ENCODE data around the gene ARPIN.

ARPIN gene

DNA sequence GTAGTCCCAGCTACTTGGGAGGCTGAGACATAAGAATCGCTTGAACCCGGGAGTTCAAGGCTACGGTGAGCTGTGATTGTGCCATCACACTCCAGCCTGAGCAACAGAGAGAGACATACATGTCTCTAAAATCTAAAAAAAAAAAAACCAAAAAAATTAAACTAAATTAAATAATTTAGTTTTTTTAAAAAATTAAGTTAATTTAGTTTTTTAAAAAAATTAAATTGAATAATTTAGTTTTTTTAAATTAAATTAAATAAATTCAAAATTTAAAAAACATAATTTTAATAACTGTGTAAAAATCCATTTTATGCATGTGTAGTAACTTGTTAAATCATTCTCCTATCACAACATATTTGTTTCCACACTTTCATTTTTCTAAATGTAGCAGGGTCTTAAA, 20.1 kb upstream of the ARPIN start:
- H3K36me3 Mint-ChIP-seq (ENCODE audit: low read depth), result no peaks in the 10 kb centered on the region
- intact Hi-C loops (cut with micrococcal nuclease), result no loop called here
- peaks cover 14% of the 10 kb centered on the region for H3K4me1 Mint-ChIP-seq (ENCODE audit: low read depth)
- no peaks in the 10 kb centered on the region for H3K9me3 Mint-ChIP-seq
- H3K27ac Mint-ChIP-seq, result no peak overlapping the region
- H3K4me3 Mint-ChIP-seq, result no peak overlapping the region
- peaks cover 13% of the 10 kb centered on the region for H3K27me3 Mint-ChIP-seq

DNA sequence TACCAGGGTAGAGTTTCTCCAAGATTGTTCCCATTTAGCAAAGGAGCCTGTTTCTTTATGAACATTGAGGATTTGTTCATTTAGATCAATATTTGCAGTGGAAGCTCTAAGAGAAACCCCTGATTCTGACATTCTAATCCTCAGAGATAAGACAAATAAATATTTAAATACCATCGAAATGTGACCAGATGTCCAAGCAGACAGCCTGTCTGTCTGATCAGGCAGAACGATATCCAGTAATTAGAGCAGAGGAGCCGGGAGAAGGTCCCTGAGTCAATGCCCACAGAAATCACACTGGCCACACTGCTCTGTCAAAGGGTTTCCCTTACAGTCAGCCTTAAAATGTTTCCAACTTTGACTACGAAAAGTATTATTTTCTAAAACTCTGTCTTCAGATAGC, 15.7 kb upstream of the ARPIN start:
- Mint-ChIP-seq H3K9me3 (no peaks in the 10 kb centered on the region), H3K4me3 (no peak overlapping the region), H3K27me3 (peaks cover 11% of the 10 kb centered on the region), H3K4me1 (ENCODE audit: low read depth) (no peaks in the 10 kb centered on the region), H3K36me3 (ENCODE audit: low read depth) (no peaks in the 10 kb centered on the region), H3K27ac (no peak overlapping the region)
- intact Hi-C loops (cut with micrococcal nuclease), result no loop called here

DNA sequence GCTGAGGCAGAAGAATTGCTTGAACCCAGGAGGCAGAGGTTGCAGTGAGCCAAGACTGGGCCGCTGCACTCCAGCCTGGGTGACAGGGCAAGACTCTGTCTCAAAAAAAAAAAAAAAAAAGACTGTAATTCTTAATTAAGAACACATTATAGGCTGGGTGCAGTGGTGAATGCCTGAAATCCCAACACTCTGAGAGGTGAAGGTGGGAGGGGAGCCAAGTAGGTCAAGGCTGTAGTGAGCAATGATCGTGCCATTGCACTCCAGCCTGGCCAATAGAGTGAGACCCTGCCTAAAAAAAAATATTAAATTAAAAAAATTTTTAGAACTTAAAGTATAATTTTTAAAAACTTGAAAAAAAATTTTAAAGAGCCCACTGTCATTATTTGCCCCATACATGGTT, 13.4 kb upstream of the ARPIN start:
- Mint-ChIP-seq H3K36me3 (ENCODE audit: low read depth) (no peaks in the 10 kb centered on the region), H3K4me1 (ENCODE audit: low read depth) (no peaks in the 10 kb centered on the region), H3K27me3 (peaks cover 2% of the 10 kb centered on the region), H3K4me3 (no peak overlapping the region), H3K27ac (no peak overlapping the region), H3K9me3 (no peaks in the 10 kb centered on the region)
- intact Hi-C loops (cut with micrococcal nuclease), result no loop called here

DNA sequence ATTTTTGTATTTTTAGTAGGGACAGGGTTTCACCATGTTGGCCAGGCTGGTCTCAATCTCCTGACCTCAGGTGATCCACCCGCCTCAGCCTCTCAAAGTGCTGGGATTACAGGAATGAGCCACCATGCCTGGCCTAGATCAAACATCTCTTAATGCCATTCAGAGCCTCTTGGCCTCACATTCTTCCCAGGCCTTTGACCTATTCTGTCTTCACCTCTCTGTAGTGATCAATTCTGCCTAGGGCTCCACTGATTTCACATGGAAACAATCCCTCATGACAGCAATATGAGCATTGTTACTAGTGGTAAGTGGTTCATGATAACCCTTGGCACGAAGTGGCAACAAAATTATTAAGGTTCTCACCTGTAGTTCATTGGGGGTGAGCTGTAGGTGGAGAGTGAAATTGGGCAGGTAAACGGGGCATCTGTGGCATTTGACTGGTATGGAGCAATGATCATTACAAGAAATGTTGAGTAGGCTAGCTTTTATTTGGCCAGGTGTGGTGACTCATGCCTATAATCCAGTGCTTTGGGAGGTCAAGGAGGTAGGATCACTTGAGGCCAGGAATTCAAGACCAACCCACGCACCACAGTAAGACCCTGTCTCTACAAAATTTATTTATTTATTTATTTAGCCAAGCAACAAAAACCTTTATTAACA, 4.8 kb upstream of the ARPIN start:
- H3K9me3 Mint-ChIP-seq, result no peaks in the 10 kb centered on the region
- intact Hi-C loops (cut with micrococcal nuclease), result loop anchor here (10.0 kb wide), 1 partner anchor 57 kb away; no protein-coding TSS in a partner anchor
- H3K27me3 Mint-ChIP-seq, result peaks cover 5% of the 10 kb centered on the region
- no peaks in the 10 kb centered on the region for H3K36me3 Mint-ChIP-seq (ENCODE audit: low read depth)
- H3K4me1 Mint-ChIP-seq (ENCODE audit: low read depth), result peaks cover 22% of the 10 kb centered on the region
- H3K27ac Mint-ChIP-seq, result no peak overlapping the region
- no peak overlapping the region for H3K4me3 Mint-ChIP-seq

DNA sequence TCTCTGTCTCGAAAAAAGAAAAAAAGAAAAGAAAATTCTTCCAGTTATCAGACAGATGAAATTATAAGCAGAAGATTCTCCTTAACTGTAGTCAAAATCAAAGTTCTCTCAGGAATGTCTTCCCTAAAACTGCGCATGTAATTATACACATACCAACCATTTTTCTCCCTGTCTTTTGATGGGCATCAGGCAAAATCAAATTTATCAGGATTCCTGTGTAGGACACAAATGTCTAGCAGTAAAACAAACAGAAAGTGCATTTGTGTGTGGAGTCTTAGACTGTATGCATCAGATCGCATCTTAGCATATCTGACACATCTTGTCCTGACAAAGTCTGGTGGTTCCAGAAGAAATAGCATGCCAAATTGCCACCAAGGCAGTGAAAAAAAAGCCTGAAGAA, 3.9 kb upstream of the ARPIN start:
- Mint-ChIP-seq H3K9me3 (no peaks in the 10 kb centered on the region), H3K27ac (no peak overlapping the region), H3K4me3 (no peak overlapping the region), H3K36me3 (ENCODE audit: low read depth) (peaks cover 7% of the 10 kb centered on the region), H3K27me3 (peaks cover 5% of the 10 kb centered on the region), H3K4me1 (ENCODE audit: low read depth) (peaks cover 29% of the 10 kb centered on the region)
- intact Hi-C loops (cut with micrococcal nuclease), result loop anchor here (10.0 kb wide), 1 partner anchor 58 kb away; no protein-coding TSS in a partner anchor

DNA sequence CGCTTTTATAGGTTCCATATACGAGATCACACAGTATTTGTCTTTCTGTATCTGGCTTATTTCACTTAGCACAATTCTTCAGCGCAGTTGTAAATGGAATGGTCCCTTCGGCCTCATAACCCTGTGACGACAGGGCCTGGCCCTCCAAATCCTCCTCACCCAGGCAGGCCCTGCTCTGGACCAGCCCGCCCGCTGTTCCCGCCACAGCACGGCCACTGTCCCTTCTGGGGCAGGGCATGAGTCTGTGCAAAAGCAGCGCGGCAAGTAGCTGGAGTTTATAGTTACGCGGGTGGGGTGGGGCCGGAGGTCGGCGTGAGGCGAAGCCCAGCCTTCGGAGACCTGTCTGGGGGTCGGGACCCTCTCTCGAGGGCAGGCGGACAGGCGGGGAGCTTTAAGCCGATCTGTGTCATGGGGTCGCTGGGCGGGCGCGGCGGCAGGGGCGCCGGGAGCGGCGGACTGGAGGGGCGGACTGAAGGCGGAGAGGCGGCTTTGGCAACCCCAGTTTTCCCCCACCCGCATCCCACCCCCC, 543 bp downstream of the ARPIN start:
- peak overlapping the region; percentile 87 for H3K27ac Mint-ChIP-seq
- intact Hi-C loops (cut with micrococcal nuclease), result loop anchor here (5.0 to 10.0 kb wide), 2 partner anchors 63 to 160 kb away; no protein-coding TSS in a partner anchor
- peak overlapping the region; percentile 87 for H3K4me3 Mint-ChIP-seq
- peaks cover 47% of the 10 kb centered on the region for H3K36me3 Mint-ChIP-seq (ENCODE audit: low read depth)
- H3K4me1 Mint-ChIP-seq (ENCODE audit: low read depth), result peaks cover 52% of the 10 kb centered on the region
- no peaks in the 10 kb centered on the region for H3K9me3 Mint-ChIP-seq
- H3K27me3 Mint-ChIP-seq, result peaks cover 2% of the 10 kb centered on the region

DNA sequence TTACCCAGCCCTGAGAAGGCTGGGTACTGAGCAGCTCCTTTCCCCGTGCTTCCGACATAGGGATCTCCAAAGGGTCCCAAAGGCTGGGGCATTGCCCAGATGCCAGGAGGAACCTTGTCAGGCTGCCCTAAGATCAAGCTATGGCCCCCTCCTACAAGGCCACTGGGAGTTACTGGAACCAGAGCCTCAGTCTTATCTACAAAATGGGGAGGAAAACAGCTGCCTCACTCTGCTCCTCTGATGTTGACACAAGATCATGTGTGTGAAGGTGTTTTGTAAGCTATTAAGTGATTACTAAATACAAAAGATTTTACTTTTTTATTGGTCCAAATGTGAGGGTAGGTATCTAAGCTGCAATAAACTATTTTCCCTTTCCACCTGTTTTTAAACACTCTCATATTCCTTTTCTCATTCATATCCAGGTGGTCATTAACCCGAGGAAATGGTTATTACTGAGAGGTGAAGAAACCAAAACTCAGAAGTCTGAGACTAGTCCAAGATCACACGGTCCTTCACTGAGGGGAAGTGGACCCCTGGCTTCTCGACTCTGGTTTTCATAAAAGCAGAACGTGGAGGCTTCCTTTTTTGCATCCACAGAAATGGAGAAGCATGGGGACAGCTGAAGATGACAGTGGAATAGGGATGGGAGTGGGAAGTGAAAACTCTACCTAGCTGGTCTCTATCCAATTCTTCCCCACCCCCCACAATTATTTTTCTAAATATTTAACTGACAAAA, 1.7 kb downstream of the ARPIN start:
- intact Hi-C loops (cut with micrococcal nuclease), result loop anchor here (2.0 to 10.0 kb wide), 3 partner anchors 64 to 161 kb away; no protein-coding TSS in a partner anchor
- Mint-ChIP-seq H3K4me3 (peak overlapping the region; percentile 87), H3K27me3 (peaks cover 2% of the 10 kb centered on the region), H3K4me1 (ENCODE audit: low read depth) (peaks cover 59% of the 10 kb centered on the region), H3K9me3 (no peaks in the 10 kb centered on the region), H3K36me3 (ENCODE audit: low read depth) (peaks cover 58% of the 10 kb centered on the region), H3K27ac (peak overlapping the region; percentile 87)

DNA sequence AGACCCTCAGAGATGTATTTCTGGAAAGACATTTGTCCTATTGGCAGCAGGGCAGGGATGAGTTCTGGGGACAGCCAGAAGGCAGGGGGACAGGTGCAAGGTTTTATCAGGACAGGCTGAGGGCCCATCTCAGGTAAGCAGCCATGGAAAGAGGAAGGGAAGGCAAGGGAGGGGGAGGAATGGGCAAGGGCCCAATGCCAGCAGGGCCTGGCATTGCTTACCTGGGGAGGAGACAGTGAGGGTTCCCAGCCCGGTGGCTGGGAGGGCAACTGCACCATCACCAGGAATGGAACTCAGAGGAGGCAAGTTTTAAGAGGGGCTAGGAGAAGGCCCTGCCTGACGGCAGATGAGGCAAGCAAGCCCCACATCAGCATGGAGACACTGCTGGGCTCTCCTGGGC, 3.1 kb downstream of the ARPIN start:
- intact Hi-C loops (cut with micrococcal nuclease), result loop anchor here (2.0 to 10.0 kb wide), 3 partner anchors 65 to 163 kb away; no protein-coding TSS in a partner anchor
- H3K27me3 Mint-ChIP-seq, result peaks cover under 1% of the 10 kb centered on the region

DNA sequence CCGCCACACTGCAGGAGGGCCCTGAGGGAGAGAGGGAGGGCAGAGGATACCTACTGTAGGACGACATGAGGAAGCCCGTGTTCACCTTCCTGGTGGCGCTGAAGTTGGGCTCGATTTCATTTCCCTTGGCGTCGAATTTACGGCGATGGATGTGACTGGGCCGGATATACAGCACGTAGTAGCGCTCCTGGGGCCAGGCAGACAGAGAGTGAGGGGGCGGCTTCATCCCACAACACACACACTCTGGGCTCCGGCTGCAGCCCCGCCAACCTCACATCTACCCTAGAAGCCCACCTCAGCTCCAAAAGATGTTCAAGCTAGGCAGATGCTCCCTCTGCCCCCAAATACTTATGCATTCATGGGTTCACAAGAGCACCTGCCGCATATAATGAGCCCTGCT, 4.5 kb downstream of the ARPIN start:
- Mint-ChIP-seq H3K27me3 (no peaks in the 10 kb centered on the region), H3K4me3 (no peak overlapping the region), H3K9me3 (no peaks in the 10 kb centered on the region), H3K36me3 (ENCODE audit: low read depth) (peaks cover 87% of the 10 kb centered on the region), H3K27ac (no peak overlapping the region), H3K4me1 (ENCODE audit: low read depth) (peaks cover 64% of the 10 kb centered on the region)
- intact Hi-C loops (cut with micrococcal nuclease), result no loop called here

More for the DNA sequence above, 3.1 kb downstream of the ARPIN start:
- Mint-ChIP-seq H3K4me1 (ENCODE audit: low read depth) (peaks cover 68% of the 10 kb centered on the region), H3K36me3 (ENCODE audit: low read depth) (peaks cover 73% of the 10 kb centered on the region), H3K27ac (peak overlapping the region; percentile 87), H3K4me3 (no peak overlapping the region), H3K9me3 (no peaks in the 10 kb centered on the region)

DNA sequence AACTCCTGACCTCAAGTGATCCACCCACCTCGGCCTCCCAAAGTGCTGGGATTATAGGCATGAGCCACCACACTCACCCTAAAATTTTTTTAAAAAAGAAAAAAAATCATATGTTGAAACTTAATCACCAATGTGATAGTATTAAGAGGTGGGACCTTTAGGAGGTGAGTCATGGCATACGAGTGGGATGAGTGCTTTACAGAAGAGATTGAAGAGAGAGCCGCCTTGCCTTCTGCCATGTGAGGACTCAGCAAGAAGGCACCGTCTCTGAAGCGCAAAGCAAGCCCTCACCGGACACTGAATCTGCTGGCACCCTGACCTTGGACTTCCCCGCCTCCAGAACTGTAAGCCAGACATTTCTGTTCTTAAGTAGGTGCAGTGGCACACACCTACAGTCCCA, 5.5 kb downstream of the ARPIN start:
- Mint-ChIP-seq H3K27ac (no peak overlapping the region), H3K9me3 (no peaks in the 10 kb centered on the region), H3K4me1 (ENCODE audit: low read depth) (peaks cover 58% of the 10 kb centered on the region), H3K36me3 (ENCODE audit: low read depth) (peaks cover 93% of the 10 kb centered on the region), H3K27me3 (no peaks in the 10 kb centered on the region), H3K4me3 (no peak overlapping the region)
- intact Hi-C loops (cut with micrococcal nuclease), result no loop called here

DNA sequence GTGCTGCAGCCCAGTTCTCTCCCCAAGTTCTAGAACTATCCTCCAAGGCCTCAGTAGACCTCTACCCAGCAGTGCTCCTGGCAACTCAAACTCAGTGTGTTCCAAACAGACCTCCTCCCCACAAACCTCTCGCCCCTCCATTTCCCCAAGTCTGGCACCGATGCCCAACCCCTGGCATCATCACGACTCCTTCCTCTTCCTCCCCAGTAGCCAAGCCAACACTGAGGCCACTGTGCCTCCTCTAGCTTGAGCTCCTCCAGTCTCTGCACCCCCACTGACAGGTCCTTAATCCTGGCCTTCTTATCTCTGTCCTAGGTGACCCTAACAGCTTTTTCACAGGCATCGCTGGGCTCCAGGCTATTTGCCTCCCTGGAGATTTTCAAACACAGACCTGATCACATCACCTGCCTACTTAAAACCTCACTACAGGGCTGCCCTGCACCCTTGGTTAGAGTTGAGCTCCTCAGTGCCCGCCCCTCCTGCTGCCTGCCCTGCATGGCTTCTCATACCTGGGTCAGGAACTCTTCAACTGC, 6.8 kb downstream of the ARPIN start:
- Mint-ChIP-seq H3K36me3 (ENCODE audit: low read depth) (peaks cover 100% of the 10 kb centered on the region), H3K4me3 (no peak overlapping the region), H3K9me3 (no peaks in the 10 kb centered on the region), H3K4me1 (ENCODE audit: low read depth) (peaks cover 52% of the 10 kb centered on the region), H3K27me3 (no peaks in the 10 kb centered on the region), H3K27ac (peak overlapping the region; percentile 7)
- intact Hi-C loops (cut with micrococcal nuclease), result no loop called here

DNA sequence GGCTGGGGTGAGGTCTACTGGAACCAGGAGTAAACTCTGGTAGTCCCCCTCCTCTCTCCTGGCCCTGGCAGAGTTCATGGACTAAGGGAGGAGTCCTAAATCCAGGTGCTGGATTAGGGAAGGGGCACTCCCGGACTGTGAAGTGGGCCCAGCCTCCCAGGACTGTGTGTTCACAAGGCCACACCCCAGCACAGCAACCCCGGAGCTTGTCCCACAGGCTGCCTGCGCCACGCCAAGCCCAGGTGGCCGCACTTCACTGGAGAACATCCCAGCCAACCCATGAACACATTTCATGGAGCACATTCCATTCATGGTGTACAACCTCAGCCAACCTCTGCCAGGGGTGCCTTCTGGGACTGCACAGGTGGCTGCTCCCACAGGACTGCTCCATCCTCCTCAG, 8.2 kb downstream of the ARPIN start:
- Mint-ChIP-seq H3K27me3 (no peaks in the 10 kb centered on the region), H3K36me3 (ENCODE audit: low read depth) (peaks cover 99% of the 10 kb centered on the region), H3K27ac (no peak overlapping the region), H3K4me1 (ENCODE audit: low read depth) (peaks cover 52% of the 10 kb centered on the region), H3K4me3 (no peak overlapping the region), H3K9me3 (no peaks in the 10 kb centered on the region)
- intact Hi-C loops (cut with micrococcal nuclease), result no loop called here

DNA sequence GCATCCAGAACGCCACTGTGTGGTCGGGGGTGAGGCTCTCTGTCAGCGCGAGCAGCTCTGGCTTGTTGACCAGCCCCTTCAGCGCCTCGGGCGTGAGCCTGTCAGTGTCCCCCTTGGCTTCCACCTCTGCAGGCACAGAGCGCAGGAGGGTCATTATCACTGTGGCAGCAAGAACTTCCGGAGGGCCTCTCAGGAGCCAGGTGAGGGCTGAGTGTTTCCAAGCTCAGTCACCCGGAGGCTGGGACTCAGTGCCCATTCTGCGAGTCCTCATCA, 9.0 kb downstream of the ARPIN start:
- Mint-ChIP-seq H3K4me3 (no peak overlapping the region), H3K27ac (no peak overlapping the region), H3K27me3 (no peaks in the 10 kb centered on the region), H3K4me1 (ENCODE audit: low read depth) (peaks cover 50% of the 10 kb centered on the region), H3K9me3 (no peaks in the 10 kb centered on the region), H3K36me3 (ENCODE audit: low read depth) (peaks cover 92% of the 10 kb centered on the region)
- intact Hi-C loops (cut with micrococcal nuclease), result no loop called here

Measured in dendritic cell treated with granulocyte-macrophage colony-stimulating factor and Interleukin-4, amounts not matched to agents 40 ng/mL and 50 ng/mL, for 4 days (primary cell).